Activated CD4-positive, alpha-beta T cell treated with anti-CD3 and anti-CD28 coated beads for 36 hours (primary cell): ENCODE data around the gene ATP6V0B. TPM values are rescaled to one million over a fixed set of nuclear protein-coding genes. Genes with fewer than 3 reads are reported as not detected.

Experiments
- ATAC-seq: fragments of 200-7000 bp; cut with Tn5 transposase; one replicate; pipeline ENCODE4 v1.10.0; 2021; ENCODE audit warnings: mild to moderate bottlenecking, moderate library complexity
- CTCF ChIA-PET: fragments of 350-600 bp; sonication (Branson Sonifier 250); formaldehyde crosslinking; loops from one replicate; lab custom pipeline; 2021; ENCODE audit warnings: antibody characterized with exemption; lab: Charles Lee
- POLR2A ChIA-PET: fragments of 350-600 bp; sonication (Branson Sonifier 250); formaldehyde crosslinking; loops from one replicate; lab custom pipeline; 2021; ENCODE audit warnings: antibody characterized with exemption, inconsistent platforms; lab: Charles Lee
- DNase-seq: peaks from one replicate; pipeline ENCODE4 v3.0.0-alpha.2; 2020
- H3K27ac Mint-ChIP-seq: one replicate; pipeline ENCODE4 v1.8.0; 2021; ENCODE audit warnings: mixed read lengths
- H3K27me3 Mint-ChIP-seq: one replicate; pipeline ENCODE4 v1.8.0; 2021; ENCODE audit warnings: mixed read lengths
- H3K36me3 Mint-ChIP-seq: one replicate; pipeline ENCODE4 v1.8.0; 2021; ENCODE audit warnings: low read depth, mixed read lengths
- H3K4me1 Mint-ChIP-seq: one replicate; pipeline ENCODE4 v1.8.0; 2021; ENCODE audit warnings: mixed read lengths
- H3K4me3 Mint-ChIP-seq: one replicate; pipeline ENCODE4 v1.8.0; 2021; ENCODE audit warnings: mild to moderate bottlenecking, moderate library complexity, mixed read lengths
- H3K9me3 Mint-ChIP-seq: one replicate; pipeline ENCODE4 v1.8.0; 2021; ENCODE audit warnings: low read depth, mixed read lengths
- intact Hi-C, 2 experiments: fragments of 100-400 bp; cut with DNase I in 1 of 2; cut with micrococcal nuclease in 1 of 2; formaldehyde crosslinking; loops; one replicate each; pipeline versions ENCODE4 v1.14.2 to v1.15.1; 2022 to 2024; cut with DNase I, micrococcal nuclease
- total RNA-seq, 2 experiments: library from RNA; stranded (reverse); gene quantifications; one replicate each; pipeline ENCODE4 v1.2.3, GENCODE V29; 2021

Gene ATP6V0B
- total RNA-seq, 2 experiments from 2014 or later: 39.4 to 75.6 TPM

GRCh38 chr1:43946236-43947060 is 28.3 kb upstream of the ATP6V0B start, which contains the start of gene IPO13:
Gene IPO13, plus strand, starts transcription at chr1:43946950. Its CDS starts 651 bp downstream, at chr1:43947601.
- intact Hi-C loops: loop anchor here (1.0 to 5.0 kb wide), 16 partner anchors 23 to 1022 kb away; partner anchors contain the start of genes ATP6V0B (in 2 of the 2), KDM4A (in 2 of the 2), ST3GAL3 (in 2 of the 2) and CCDC24 (in 1 of the 2)
- ATAC-seq: peak; percentile 96
- H3K27me3 Mint-ChIP-seq: no peaks in the 10 kb centered on the region
- H3K4me1 Mint-ChIP-seq: peaks cover 37% of the 10 kb centered on the region
- H3K36me3 Mint-ChIP-seq: peaks cover 19% of the 10 kb centered on the region
- peak within 1 kb of the TSS; percentile 94 for H3K4me3 Mint-ChIP-seq
- ChIA-PET POLR2A (interaction anchor here (0.5 to 1.4 kb wide), 4 partner anchors 232 to 240 kb away, joined by 3 read pairs; partner anchors contain the start of gene ST3GAL3), CTCF (interaction anchor here (0.6 to 5.9 kb wide), 14 partner anchors 8 to 296 kb away, joined by 3 to 96 read pairs (median 4); partner anchors contain the start of genes ARTN, DPH2, KDM4A and ST3GAL3)
- H3K9me3 Mint-ChIP-seq: no peaks in the 10 kb centered on the region
- DNase-seq: peak; percentile 98
- H3K27ac Mint-ChIP-seq: peak within 1 kb of the TSS; percentile 96

GRCh38 chr1:43947061-43947873 is 27.5 kb upstream of the ATP6V0B start:
- ATAC-seq: peak; percentile 4
- Mint-ChIP-seq H3K27me3 (no peaks in the 10 kb centered on the region), H3K4me3 (peak overlapping the region; percentile 94)

GRCh38 chr1:43947874-43948437 is 26.8 kb upstream of the ATP6V0B start:
- ChIA-PET POLR2A (interaction anchor here (1.7 kb wide), 1 partner anchor 24 kb away, joined by 5 read pairs; no protein-coding TSS in a partner anchor), CTCF (interaction anchor here (0.6 to 5.9 kb wide), 2 partner anchors 9 to 13 kb away, joined by 3 to 96 read pairs; partner anchors contain the start of gene ARTN)
- DNase-seq (no peak), ATAC-seq (no peak)
- Mint-ChIP-seq H3K27me3 (no peaks in the 10 kb centered on the region), H3K27ac (peak overlapping the region; percentile 22), H3K4me1 (peaks cover 38% of the 10 kb centered on the region), H3K9me3 (no peaks in the 10 kb centered on the region), H3K36me3 (peaks cover 17% of the 10 kb centered on the region), H3K4me3 (peak overlapping the region; percentile 94)
- intact Hi-C loops: loop anchor here (2.0 to 5.0 kb wide), 3 partner anchors 99 to 589 kb away; partner anchors contain the start of genes CDC20 (in 1 of the 2) and ST3GAL3 (in 1 of the 2)

More at GRCh38 chr1:43947061-43947873, 27.5 kb upstream of the ATP6V0B start:
- H3K4me1 Mint-ChIP-seq: peaks cover 38% of the 10 kb centered on the region
- H3K9me3 Mint-ChIP-seq: no peaks in the 10 kb centered on the region
- intact Hi-C loops: loop anchor here (2.0 to 5.0 kb wide), 3 partner anchors 100 to 588 kb away; partner anchors contain the start of genes CDC20 (in 1 of the 2) and ST3GAL3 (in 1 of the 2)
- POLR2A ChIA-PET: interaction anchor here (0.5 to 1.7 kb wide), 4 partner anchors 9 to 241 kb away, joined by 3 to 14 read pairs (median 4); no protein-coding TSS in a partner anchor
- peaks cover 19% of the 10 kb centered on the region for H3K36me3 Mint-ChIP-seq
- H3K27ac Mint-ChIP-seq: peak overlapping the region; percentile 89
- DNase-seq: peak; percentile 34
- CTCF ChIA-PET: interaction anchor here (0.6 to 5.9 kb wide), 9 partner anchors 8 to 240 kb away, joined by 3 to 96 read pairs (median 4); partner anchors contain the start of genes ARTN and DPH2

DNA sequence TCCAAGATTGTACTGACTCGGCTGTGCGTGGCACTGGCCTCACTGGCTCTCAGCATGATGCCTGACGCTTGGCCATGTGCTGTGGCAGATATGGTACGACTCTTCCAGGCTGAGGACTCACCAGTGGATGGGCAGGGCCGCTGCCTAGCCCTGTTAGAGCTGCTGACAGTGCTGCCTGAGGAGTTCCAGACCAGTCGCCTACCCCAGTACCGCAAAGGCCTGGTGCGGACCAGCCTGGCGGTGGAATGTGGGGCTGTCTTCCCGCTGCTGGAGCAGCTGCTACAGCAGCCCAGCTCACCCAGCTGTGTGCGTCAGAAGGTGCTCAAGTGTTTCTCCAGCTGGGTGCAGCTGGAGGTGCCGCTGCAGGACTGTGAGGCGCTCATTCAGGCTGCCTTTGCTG is 25.1 kb upstream of the ATP6V0B start:
- POLR2A ChIA-PET: no interaction called here
- no peak for ATAC-seq
- intact Hi-C loops: loop anchor here (5.0 kb wide), 2 partner anchors 98 to 242 kb away; partner anchors contain the start of gene ST3GAL3 (in 1 of the 2)

GRCh38 chr1:43951021-43951985 is 23.5 kb upstream of the ATP6V0B start:
- no peak for ATAC-seq
- H3K9me3 Mint-ChIP-seq: no peaks in the 10 kb centered on the region
- no peak for DNase-seq
- CTCF ChIA-PET: interaction anchor here (0.6 to 3.5 kb wide), 3 partner anchors 12 to 55 kb away, joined by 5 to 12 read pairs (median 5); no protein-coding TSS in a partner anchor
- no peak overlapping the region for H3K4me3 Mint-ChIP-seq
- H3K27me3 Mint-ChIP-seq: no peaks in the 10 kb centered on the region
- peaks cover 5% of the 10 kb centered on the region for H3K36me3 Mint-ChIP-seq
- intact Hi-C loops: no loop called here
- H3K4me1 Mint-ChIP-seq: peaks cover 23% of the 10 kb centered on the region
- no peak overlapping the region for H3K27ac Mint-ChIP-seq
- POLR2A ChIA-PET: no interaction called here

More for the DNA sequence above, 25.1 kb upstream of the ATP6V0B start:
- Mint-ChIP-seq H3K27ac (no peak overlapping the region), H3K36me3 (peaks cover 11% of the 10 kb centered on the region), H3K9me3 (no peaks in the 10 kb centered on the region), H3K27me3 (no peaks in the 10 kb centered on the region), H3K4me3 (no peak overlapping the region), H3K4me1 (peaks cover 34% of the 10 kb centered on the region)
- CTCF ChIA-PET: interaction anchor here (1.3 to 3.5 kb wide), 2 partner anchors 10 to 15 kb away, joined by 5 to 12 read pairs; no protein-coding TSS in a partner anchor
- DNase-seq: no peak

DNA sequence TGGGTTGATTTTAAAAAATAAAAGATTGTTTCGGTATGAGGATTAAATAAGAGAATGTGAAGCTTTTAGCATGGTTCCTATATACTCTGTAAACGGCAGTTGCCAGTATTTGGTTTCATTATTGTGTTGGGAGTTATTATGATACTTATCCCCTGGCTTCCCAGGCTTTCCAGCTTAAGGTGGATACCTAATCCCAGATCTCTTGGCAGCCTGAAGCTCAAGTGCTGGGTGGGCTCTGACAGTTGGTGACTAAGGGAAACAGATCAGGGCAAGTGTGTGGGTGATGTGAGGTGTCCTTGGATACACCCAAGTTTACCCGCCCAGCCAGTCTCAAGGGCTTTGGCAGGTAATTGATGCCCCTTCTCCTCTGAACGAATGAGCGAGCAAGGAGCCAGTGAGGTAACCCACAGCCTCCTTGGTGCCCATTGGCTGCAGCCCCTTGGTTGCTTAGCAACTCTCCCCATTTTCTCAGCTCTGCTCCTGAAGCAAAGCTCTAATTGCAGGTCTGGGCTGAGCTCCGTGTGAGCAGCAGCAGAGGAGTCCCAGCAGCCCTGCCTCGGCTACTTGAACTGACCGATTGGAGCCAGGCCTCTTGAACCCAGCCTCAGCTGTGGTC is 21.9 kb upstream of the ATP6V0B start:
- DNase-seq: no peak
- peaks cover 19% of the 10 kb centered on the region for H3K4me1 Mint-ChIP-seq
- peaks cover 11% of the 10 kb centered on the region for H3K36me3 Mint-ChIP-seq
- H3K27me3 Mint-ChIP-seq: no peaks in the 10 kb centered on the region
- CTCF ChIA-PET: interaction anchor here (0.6 to 3.5 kb wide), 3 partner anchors 18 to 52 kb away, joined by 3 to 12 read pairs (median 9); no protein-coding TSS in a partner anchor
- no peak for ATAC-seq
- intact Hi-C loops: no loop called here
- no peaks in the 10 kb centered on the region for H3K9me3 Mint-ChIP-seq
- POLR2A ChIA-PET: no interaction called here
- no peak overlapping the region for H3K4me3 Mint-ChIP-seq
- no peak overlapping the region for H3K27ac Mint-ChIP-seq

DNA sequence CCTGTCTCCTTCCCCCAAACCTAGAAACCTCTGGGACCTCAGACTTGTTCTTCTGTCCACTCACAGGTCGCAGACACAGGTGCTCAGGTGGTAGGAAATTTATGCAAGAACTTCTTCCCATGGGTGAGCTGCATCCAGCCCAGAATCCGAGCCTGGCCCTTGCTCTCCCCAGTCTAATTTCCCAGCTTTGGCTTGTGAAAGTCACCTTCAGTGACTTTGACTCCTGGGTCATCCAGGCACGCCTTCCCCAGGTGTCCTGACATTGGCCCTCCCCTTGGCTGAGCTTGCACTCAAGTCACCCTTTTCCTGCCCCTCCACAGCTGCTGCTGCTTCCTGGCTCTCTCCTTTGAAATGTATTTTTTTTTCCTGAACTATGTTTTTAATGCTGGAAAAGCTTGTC is 21.4 kb upstream of the ATP6V0B start:
- Mint-ChIP-seq H3K27ac (no peak overlapping the region), H3K9me3 (no peaks in the 10 kb centered on the region), H3K36me3 (peaks cover 14% of the 10 kb centered on the region), H3K4me1 (peaks cover 14% of the 10 kb centered on the region), H3K4me3 (no peak overlapping the region), H3K27me3 (no peaks in the 10 kb centered on the region)
- DNase-seq (no peak), ATAC-seq (no peak)
- intact Hi-C loops: no loop called here
- CTCF ChIA-PET: interaction anchor here (2.3 kb wide), 1 partner anchor 18 kb away, joined by 9 read pairs; no protein-coding TSS in a partner anchor
- POLR2A ChIA-PET: no interaction called here

GRCh38 chr1:43954036-43954435 is 20.7 kb upstream of the ATP6V0B start:
- no peak overlapping the region for H3K4me3 Mint-ChIP-seq
- no peaks in the 10 kb centered on the region for H3K27me3 Mint-ChIP-seq
- CTCF ChIA-PET: interaction anchor here (1.4 to 2.3 kb wide), 2 partner anchors 8 to 19 kb away, joined by 3 to 9 read pairs; no protein-coding TSS in a partner anchor
- intact Hi-C loops: no loop called here
- H3K36me3 Mint-ChIP-seq: peaks cover 15% of the 10 kb centered on the region
- POLR2A ChIA-PET: no interaction called here
- no peaks in the 10 kb centered on the region for H3K9me3 Mint-ChIP-seq
- peaks cover 12% of the 10 kb centered on the region for H3K4me1 Mint-ChIP-seq
- no peak overlapping the region for H3K27ac Mint-ChIP-seq
- ATAC-seq (no peak), DNase-seq (no peak)

DNA sequence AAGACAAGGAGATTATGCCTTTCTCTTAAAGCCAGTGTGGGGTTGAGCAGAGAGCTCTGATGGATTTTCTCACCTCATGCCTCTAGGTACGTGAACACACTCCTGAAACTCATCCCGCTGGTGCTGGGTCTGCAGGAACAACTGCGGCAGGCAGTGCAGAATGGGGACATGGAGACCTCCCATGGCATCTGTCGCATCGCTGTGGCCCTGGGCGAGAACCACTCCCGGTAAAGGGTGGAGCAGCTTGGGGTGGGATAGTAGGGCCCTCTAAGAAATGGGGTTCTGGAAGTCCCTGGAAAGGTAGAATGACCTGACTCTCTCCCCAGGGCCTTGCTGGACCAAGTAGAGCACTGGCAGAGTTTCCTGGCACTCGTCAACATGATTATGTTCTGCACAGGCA is 18.5 kb upstream of the ATP6V0B start:
- no peak for DNase-seq
- ChIA-PET CTCF (interaction anchor here (0.6 to 1.3 kb wide), 4 partner anchors 21 to 402 kb away, joined by 3 to 4 read pairs (median 3); no protein-coding TSS in a partner anchor), POLR2A (interaction anchor here (0.7 kb wide), 1 partner anchor 9 kb away, joined by 14 read pairs; no protein-coding TSS in a partner anchor)
- intact Hi-C loops: no loop called here
- no peaks in the 10 kb centered on the region for H3K27me3 Mint-ChIP-seq
- no peak overlapping the region for H3K4me3 Mint-ChIP-seq
- H3K9me3 Mint-ChIP-seq: no peaks in the 10 kb centered on the region
- no peak overlapping the region for H3K27ac Mint-ChIP-seq
- H3K36me3 Mint-ChIP-seq: peaks cover 10% of the 10 kb centered on the region
- no peak for ATAC-seq
- H3K4me1 Mint-ChIP-seq: peaks cover 2% of the 10 kb centered on the region
